Lower leg skin (tissue), 3 donors: ENCODE results near the gene RRP1B.

Experiments
- CTCF ChIP-seq, 3 donors: fragments of 450-650 bp; IDR thresholded peaks; one replicate each; pipeline ENCODE4 v1.5.1; 2016; ENCODE audit warnings: antibody characterized with exemption in 3 of 3, mild to moderate bottlenecking in 3 of 3, moderate library complexity in 2 of 3
- POLR2A ChIP-seq, 2 donors: fragments of 450-650 bp; IDR thresholded peaks; one replicate each; pipeline ENCODE4 v1.6.1; 2016 to 2017; ENCODE audit warnings: antibody characterized with exemption in 2 of 2, mild to moderate bottlenecking in 1 of 2, moderate library complexity in 1 of 2

- TF ChIP-seq CTCF (IDR thresholded peaks at IDR 0.05) (no peak), POLR2A (IDR thresholded peaks at IDR 0.05) (no peak)
Observed at GRCh38 chr21:43731476-43731875, 72.1 kb downstream of the RRP1B start.
